GM21526 (cell line): ENCODE data around the gene GAP43.
A peak's percentile ranks its signal among the peaks of the same experiment; 100 is the strongest.

Experiments
- ATAC-seq: cut with Tn5 transposase; IDR thresholded peaks from one replicate; pipeline ENCODE4 v1.9.1; 2021; ENCODE audit warnings: moderate library complexity; ENCODE audit not compliant: unreplicated experiment, low FRiP score

The GAP43 gene, protein sequence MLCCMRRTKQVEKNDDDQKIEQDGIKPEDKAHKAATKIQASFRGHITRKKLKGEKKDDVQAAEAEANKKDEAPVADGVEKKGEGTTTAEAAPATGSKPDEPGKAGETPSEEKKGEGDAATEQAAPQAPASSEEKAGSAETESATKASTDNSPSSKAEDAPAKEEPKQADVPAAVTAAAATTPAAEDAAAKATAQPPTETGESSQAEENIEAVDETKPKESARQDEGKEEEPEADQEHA

DNA sequence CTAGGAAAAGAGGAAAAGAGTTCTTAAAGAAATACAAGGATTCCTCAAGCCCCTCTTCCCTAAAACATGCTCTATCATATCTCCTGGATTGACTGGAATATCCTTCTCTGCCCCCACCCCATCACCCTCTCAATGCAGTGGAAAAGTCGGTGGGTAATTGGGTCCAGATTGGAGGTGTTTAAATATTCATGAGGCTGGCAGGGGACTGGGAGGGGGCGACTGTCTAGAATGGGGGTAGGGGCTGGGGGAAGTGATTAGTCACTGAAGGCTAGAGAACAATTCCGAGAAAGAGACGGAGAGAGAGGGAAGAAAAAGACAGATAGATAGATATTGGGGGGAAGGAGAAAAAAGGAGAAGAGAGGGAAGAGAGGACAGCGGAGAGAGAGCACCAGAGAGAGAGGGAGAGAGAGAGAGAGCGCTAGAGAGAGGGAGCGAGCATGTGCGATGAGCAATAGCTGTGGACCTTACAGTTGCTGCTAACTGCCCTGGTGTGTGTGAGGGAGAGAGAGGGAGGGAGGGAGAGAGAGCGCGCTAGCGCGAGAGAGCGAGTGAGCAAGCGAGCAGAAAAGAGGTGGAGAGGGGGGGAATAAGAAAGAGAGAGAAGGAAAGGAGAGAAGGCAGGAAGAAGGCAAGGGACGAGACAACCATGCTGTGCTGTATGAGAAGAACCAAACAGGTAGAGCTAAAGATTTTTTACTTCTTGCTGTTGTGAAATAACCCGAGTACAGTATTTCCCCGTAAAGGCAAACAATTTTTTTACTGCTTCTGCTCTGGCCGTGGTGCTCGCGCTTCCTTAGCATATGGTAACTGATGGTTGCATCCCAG, at the start of gene GAP43:
GAP43 (plus strand) TSS at position 467 of the 825 bp plus-strand sequence; CDS start at position 647, 180 bp downstream.
- ATAC-seq = no peak

DNA sequence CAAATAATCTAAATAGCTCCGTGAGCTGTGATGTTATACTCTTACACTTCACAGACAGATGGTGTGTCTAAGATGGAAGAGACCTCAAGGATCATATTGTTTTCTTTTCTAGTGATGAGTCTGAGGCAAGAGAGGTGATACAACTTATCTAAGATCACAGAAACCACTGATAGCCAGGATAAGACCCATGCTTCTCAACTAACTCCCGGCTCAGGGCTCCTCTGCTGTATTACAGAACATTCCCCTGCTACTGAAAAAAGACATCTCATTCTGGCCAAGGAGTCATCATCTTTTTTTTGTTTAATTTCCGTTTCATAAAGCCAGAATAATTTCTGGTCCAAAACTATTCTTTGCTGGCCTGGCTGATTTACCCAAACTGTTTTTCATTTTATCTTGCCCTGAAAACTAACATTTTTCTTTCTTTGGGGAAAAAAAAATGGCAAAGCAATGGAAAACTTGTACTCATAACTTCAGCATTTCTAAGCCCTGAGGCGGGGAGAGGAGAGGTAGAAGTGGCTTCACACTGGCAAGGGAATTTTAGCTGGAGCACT, 46.9 kb upstream of the GAP43 start:
- no peak for ATAC-seq

DNA sequence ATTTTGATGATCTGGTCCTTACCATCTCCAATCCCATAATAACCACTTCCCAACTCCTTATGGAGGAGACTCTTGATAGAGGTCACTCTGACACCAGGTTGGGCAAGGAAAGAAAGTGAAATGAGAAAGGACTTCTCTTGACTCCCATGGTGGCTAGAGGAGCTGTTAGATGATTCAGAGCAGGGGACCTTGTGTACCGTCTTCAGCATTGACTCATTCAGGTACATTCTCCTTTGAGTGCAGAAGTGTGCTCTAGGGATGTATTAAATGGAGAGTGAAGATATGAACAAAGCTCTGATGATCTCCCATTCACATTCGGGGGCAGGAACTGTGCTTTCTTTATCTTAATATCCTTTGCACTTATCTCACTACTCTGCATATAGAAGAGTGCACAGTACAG, 46.3 kb upstream of the GAP43 start:
- no peak for ATAC-seq

DNA sequence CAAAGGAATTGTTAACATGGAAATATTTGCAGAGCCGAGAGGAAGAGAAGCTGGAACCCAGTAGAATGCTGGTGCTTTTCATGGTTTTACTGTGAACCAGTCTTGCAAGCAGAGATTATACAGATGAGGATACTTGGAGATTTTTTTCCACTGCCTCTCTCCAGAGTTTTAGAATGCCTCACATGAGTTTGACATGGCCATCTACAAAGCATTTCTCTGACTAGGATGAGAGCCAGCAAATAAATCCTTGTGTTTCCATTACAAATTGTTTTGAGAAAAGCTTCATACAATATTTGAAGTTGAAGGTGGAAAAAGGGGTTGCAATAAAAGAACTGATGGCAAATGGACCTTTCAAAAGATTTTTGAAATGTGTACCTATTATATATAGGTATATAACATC, 45.0 kb upstream of the GAP43 start:
- no peak for ATAC-seq

DNA sequence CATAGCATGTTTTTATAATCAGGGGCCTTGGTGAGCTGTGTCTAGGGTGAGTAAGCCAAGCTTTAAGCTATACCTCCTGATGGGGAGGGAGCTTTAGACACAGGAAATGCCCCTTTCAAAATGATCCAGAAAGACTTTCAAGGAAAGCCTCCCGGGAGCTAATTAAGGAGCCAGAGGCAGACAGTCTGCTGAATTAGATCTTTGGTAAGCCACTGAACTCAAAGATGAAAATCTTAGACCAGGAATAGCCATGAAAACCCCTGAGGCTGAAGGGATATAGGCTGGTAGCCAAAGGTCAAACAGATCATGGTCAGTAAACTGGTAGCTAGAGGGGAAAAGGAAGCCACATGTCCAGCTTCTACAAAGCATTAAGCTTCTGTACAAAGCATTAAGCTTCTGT, 42.7 kb upstream of the GAP43 start:
- no peak for ATAC-seq

DNA sequence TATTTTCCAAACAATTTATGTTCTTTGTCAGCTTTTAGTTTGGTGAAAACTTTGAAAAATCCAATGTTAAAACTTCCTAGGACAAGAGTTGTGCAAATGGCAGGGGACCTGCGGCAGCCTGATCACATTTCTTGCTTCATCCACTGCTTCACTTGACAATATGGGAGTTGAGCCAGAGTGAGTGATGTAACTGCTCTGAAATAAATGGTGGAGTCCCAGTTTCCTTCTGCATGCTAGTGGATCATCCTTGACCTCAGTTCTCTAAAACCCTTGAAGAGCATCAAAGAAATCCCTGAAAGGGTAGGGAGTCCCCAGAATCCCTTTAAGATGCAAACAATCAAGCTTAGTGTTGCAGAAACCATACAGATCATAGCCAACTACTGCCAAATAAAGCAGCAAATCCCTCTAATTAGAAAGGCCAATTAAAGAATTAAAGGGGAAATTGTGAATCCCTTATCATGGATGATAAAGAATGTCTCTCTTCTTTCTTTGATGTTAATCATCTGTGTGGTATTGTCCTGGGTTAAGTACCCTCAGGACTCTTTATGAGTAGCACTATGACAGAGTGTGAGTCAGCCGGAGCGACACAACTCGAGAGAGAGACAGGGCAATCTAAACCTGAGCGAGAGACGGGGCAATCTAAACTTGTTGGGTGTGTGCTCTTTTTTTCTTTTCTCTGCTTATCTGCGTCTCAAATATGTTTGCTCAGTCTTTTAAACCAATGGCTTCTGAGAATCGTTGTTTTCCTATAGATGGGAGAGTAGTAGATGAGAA, 41.8 kb upstream of the GAP43 start:
- no peak for ATAC-seq

DNA sequence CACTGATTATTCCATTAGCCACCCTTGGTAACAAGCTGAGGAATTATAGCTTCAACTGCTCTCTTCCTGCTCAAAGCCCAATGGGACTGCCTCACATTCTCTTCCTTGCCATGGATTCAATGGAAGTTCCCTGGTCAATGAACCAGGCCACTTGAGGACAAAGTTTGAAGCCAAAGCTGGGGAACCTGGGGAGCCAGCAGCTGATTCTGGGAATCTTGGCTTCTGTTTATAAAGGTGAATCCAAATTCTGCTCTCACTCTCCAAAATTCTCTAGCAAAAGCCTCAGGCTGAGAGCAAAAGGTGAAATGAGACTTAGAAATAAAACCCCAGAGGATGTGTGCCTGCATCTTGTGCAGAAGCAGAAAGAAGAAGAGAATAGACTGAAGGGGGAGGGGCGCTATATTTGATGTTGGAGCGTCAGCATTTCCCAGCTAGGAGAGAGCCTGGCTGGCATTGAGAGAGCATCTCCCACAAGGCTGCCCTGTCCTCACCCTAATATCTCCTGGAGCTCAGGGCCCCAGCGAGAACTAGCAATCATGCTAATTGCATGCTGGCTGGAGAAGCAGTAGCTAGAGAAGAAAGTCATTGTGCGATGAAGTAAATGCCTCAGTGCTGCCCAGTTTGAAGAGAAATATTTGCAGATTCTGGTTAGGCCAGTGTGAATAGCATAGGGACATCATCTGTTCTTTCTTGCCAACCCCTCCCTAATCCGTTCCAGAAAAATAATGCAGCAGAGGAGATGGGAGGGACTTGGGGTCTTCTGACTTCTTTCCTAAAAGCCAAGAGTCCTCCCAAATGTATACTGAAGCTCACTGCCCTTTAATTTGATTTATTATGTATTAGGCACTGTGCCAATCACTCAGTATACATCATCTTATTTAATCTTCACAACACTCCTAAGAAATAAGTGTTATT, 34.9 kb upstream of the GAP43 start:
- no peak for ATAC-seq

DNA sequence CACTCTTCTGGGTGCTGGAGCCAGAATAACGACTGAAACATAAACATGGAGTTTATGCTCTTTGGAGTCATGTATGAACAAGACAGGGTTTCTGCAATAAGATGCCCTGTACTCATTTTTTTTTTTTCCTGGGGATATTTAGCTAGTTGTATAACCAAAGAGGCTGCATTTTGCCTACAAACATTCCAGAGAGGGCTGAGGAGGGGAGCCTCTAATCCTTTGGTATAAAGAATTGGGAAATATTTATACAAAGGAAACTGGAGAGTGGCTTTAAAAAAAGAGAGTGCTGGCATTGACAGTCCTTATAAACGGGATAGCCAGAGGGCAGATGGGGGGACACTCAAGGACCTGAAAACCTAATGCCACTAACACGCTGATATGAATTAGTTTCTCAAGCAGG, 32.4 kb upstream of the GAP43 start:
- ATAC-seq = no peak

DNA sequence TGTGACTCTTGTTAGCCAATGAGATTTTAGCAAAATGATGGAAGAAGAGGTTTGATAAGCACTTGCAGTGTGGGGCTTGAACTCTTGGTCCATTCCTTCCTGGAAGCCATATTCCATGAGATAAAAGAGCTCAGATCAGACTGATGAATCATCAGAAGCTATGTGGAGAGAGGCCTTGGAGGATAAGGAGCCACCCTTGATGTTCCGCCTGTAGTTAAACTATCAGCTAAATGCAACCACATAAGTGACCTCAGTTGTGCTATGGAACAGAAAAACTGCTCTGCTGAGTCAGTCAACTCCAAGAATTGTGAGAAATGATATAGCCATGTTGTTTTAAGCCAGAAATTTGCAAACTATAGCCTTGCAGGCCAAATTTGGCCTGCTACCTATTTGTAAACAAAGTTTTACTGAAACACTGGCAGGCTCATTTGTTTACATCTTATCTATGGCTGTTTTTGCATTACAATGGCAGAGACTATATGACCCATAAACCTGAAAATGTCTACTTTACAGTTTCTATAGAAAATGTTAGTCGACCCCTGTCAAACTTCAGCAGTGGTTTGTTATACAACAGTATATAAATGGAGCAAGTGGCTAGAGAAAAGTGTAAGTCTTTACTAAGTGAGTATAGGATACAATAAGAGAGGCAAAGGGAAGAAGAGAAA, 27.6 kb upstream of the GAP43 start:
- no peak for ATAC-seq

DNA sequence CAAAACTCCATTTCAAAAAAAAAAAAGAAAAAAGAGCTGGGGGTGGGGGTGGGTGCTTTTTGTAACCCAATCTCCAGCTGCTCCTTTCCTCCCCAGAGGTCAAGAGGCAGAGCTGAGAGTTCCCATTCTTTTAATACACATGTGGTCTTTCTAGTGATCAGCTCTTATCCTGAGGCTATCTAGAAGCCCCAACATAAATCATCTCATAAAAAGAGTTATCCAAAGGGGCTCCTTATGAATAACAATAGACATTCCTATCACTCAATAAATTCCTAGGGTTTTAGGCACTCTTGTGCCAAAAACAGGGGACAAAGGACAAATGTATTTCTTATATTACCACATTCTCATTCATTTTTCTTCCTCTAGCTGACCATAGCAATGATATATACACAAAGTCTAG, 25.1 kb upstream of the GAP43 start:
- no peak for ATAC-seq

DNA sequence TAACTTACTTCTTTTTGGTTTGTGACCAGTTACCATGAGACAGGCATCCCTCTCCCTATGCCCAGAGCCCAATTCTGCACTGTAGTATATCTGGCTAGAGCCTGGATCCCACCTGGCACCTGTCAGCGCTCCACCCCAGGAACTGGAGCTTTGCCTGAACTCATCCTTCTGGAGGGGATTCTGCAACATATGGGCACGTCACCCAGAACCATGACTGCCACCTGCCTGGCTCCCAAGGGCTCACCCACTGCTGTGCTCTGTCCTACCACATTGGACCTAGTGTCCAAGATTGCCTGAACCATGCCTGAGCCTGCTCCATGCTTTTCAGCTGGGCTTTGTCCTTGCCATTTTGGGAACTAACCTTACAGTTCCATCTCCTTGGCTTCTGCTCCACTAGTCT, 21.1 kb upstream of the GAP43 start:
- ATAC-seq = no peak

DNA sequence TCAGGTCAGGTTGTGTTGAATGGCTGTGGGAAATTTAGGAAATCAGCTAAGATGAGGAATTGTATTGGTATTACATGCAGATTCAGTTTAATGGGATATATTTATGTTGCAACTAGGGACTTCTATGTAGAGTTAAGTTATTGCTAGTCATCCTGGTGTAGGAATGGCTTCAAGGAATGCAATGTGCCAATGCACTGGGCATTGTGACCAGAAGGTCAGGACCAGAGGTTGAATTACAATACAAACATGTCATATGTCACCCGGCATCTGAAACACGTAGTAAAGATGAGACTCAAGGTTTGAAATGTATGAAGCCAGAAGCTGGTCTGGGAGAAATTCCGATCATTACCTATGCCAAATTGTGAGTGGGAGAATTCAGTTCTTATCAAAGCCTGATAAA, 11.7 kb upstream of the GAP43 start:
- no peak for ATAC-seq

DNA sequence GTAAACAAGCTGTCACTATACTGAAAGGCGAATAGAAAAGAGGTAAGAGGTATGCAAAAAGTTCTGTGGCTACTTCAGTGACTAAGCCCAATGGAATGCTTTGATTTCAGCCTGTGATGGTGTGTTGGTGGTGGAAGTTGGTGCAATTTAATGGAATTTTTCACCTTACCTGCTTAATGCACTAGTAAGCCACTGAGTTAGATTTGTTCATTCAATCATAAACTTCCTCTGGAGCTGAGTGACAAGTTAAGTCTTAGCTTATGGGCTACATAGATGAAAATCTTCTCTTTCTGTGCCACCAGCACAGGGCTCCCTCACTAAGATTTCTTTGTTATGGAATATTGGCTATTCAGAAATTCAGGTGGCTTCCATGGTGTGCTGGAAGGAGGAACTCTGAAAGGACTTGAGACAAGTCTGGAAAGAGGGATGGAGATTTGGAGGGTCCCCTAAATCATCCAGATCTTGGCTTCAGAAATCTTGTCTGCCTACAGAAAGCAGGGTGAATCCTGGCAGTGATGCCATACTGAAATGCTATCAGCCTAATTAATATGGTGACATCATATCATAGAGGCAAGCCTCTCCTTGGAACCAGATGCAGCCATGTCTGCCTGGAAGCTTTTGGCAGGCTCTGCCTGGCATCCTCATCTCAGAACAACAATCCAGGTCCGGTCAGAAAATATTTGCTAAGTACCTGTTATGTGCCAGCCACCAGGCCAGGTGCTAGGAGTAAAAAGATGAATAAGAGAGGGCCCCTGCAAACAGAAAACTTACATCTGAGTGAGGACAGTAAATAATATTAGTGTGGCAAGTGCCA, 8.1 kb upstream of the GAP43 start:
- ATAC-seq = no peak

DNA sequence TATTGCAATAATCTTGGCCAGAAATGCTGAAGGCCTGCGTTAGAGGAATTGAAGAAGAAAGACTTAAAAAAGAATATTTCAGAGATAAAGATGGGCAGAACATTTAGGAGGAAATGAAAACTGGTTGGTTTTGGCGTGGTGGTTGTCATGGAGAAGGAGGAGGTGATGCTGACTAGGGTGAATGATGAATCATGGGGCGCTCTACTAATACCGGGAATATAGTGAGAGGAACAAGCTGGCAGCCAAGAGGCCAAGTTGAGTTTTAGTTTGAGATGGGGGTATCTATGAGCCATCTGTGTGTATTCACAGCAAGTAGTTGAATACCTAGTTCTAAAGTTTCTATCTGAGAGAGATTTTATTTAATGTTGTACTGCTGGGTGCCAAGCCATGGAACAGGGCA, 6.8 kb upstream of the GAP43 start:
- ATAC-seq = peak; percentile 66

DNA sequence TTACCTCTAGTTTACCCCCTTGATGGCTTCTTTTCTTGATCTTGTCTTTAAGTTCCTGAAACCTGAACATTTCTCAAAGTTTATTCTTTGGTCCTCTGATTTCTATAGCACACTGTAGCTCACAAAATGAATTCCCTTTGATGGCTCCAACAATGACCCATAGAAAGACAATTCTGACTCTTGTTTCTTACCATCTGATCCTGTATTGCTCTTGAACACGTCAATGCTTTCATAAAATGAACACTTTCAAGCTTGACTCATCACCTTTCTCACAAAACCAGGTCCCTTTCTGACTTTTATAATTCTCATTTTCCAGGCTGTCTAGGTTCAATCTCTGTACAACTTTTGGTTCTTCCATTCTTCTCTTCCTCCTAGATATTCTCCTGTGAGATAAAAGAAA, 5.7 kb upstream of the GAP43 start:
- no peak for ATAC-seq

DNA sequence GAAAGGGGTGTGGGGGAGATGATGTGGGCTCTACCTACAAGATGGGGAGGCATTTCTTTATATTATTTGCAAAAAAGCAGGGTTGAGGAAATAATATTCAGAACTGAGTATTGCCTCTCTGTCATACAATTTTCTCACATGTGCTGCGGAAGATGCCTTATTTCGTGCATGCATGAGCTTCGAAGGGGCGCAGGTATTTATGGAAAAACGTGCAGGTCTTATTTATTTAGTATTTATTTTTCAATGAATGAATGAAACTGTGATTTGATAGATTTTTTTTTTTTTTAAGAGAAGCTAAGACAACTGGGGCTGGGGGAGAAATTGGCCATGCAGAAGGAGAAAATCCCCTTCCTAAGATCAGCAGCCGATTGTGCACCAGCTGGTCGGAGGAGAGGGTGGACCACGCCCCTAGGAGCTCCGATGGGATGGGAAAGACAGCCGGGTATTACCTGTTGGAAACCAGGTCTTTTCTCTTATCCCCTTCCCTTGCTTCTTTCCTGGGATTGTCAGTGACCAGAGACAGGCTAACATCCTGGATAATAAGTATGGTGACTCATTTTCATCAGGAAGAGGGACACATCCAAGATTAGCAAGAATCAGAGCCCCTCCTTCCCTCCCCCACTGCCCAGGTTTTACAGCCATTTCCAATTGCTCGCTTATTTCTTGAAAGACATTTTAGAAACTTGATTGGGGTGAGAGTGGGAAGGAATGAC, 875 bp downstream of the GAP43 start:
- ATAC-seq = no peak

DNA sequence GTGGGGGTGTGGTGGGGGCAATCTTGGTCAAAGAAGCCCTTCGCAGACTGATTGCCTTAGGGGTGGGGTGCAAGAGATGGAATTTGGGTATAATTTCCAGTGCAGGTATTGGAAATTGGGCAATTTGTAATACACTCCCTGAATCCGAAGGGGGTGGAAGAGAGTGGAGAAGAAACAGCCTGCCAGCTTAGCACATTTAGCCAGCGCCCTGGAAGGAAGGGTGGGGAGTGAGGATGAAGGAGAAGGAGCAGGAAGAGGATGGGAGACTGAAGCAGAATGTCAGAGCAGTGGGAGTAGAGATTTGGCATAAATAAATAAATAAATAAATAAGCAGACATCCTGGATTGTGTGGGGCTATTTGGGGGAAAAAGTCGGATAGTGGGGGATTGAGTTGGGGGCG, 1.6 kb downstream of the GAP43 start:
- no peak for ATAC-seq

DNA sequence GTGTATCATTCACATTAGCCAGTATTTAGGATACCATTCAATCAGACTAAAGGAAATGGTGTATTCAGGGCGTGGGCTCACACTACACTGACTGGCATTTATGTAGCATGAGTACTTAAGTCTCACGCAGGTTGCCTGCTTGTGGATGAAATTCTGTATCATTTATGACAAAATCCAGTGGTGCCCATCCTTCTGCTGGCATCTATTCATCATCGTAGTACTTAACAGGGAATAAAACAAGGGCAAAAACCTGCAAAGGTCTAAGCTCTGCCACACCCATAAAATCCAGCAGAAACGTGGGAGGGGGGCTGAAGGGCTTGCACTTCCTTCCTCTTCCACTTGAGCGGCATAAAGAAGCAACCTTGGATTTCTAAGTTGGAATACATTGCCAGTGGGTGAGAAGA, 2.7 kb downstream of the GAP43 start:
- ATAC-seq = no peak
